Left hindlimb (tissue), 1 donor: Measurements from ENCODE around the gene GSN.

Experiments
- DNase-seq: peaks from one replicate; pipeline ENCODE4 v3.0.0-alpha.2; 2018

Gene GSN

DNA sequence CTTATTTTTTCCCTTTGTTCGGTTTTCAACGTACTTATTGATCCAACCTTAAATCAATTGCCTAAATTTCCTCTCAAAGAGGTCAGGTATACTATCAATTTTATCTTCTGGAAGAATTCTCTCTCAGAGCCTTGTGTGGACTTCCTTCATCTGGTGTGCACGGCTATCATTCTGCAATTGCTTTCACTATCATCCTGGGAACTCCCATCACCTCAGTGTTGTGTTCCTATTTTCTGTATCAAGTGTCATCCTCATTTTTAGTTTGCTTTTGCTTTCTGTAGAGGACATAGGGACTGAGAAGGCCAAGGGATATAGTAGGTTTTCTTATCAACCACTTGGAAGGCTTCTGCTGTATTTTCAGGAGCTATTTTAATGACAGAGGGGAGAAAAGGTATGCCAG is 90.8 kb downstream of the GSN start:
- DNase-seq: no peak

DNA sequence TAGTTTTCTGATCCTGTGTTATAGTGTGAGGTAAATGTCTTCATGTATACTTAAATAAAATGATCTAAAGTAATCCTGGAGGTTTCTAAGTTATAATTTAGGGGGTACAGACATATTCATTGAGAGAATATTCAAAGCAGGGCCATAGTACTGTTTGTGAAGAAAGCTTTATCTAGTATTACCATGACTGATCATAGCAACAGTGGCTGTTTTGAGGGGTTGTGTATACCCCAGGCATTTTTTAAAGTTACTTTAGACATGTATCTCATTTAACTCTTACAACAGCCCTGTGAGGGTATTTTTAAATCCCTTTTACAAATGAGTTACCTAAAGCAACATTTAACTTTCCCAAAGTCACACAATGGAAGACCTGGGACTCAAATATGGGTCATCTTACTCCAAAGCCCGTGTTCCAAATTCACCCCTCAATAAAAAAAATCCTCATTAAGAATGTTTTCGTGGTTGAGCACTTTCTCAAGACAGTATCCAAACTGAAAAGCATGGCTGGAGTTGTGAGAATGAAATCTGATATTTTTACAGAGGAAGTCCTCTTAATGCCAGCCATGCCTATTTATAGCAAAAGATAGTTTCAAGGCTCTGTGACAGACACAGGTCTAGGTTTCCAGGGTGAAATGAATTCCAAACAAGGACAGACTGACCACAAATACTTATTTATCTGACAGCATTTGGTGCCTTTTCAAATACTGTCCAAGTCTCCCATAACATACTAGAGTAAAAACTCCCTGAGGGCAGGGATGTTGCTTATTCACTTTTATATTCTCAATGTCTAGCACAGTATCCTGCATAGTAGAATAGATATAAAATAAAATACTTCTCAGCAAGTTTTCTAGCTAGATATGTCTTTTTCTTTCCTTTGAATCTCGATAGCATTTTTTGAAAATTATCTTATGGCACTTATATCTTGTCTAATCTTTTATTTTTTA is 91.7 kb downstream of the GSN start:
- no peak for DNase-seq

DNA sequence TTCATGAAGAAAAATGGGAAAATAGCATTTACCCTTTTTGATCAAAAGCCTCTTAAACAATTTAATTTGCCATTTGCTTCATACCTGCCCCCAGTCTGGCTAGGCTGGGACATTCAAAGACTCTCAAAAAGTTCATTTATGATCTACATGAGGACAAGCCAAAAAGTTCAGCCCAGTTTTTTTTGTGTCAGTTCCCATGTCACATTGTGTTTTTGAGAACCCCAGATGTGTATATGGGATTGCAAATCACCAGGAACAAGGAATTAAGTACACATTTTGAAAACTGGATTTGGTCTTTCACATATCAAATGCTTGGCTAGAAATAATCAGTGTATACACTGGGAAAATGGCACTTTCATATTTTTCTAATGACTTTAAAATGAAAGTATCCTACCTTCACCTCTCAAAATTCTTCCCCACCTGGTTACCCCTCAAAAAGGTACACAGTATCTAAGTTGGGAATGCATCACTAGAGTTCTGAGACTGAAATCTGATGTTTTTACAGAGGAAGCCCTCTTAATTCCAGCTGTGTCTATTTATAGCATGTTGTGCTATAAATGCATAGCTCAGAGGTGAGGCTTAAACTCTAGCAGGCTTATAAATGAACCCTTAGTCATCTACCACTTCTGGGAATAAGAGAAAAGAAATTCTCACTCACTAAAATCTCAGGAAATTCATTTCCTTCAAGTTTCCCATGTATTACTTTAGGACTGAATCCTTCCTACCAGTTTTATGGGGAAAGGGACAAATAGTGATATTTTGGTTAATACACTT is 92.8 kb downstream of the GSN start:
- DNase-seq: no peak

DNA sequence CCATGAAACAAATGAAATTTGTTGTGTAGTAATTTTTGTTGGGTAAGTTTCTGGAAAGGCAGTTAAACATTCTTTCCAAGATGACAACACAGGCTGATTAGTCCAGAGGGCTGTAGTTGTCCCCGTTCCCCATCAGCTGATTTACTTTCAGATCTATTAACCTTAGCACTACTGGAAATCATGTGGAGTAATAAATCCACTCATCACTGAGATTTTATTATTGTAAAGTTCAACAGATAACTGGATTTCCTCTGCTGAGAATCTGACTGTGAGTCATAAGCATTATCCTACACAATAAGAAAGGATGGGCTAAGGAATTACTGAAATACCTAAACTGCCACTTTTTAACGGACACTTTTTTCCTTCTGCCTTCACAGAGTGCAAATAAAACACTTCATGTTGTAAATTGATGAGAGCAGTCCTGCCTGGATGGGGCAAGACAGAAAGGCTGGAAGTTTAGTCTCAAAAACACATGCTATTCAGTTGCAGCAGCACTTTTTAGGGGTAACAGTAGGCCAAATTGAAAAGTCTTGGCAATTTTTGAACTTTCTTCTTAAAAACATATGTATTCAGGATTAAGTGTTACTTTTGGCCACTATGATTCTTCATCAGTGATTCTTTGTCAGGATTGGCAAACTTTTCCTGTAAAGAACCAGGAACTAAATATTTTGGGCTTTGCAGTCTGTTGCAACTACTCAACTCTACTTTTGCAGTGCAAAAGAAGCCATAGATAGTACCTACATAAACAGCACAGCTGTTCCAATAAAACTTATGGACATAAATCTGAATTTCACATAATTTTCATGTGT is 95.1 kb downstream of the GSN start:
- no peak for DNase-seq

DNA sequence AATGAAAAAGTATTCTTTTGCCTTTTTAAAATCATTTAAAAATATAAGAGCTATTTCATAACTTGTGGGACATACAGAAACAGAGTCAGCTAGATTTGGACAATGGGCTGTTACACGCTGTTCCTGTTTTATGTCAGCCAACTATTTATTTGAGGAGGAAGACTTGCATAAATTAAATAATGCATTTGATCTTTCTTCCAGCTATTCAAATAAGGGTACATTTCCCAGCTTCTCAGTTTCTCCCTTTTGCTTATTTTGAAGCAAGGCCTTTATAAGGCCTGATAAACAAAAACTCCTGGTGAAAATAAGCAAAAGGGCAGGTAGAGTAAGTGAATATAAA is 95.6 kb downstream of the GSN start:
- no peak for DNase-seq

DNA sequence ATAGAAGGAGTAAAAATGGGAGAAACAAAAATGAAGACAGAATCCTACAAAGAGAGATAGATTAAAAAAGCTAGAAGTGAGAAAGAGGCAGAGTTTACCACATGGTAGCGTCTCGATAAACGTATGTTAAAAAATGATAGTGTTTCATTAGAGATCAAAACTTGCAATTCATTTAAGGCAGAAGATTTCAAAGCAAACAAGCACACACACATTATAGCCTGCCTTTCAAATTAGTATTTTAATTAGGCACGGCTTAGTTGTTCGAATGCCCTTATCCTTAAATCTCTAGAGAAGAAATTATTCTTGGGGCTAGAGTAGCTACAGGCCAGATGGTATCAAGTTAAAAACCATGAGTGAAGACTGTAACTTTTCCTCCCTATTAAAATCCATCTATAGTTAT is 96.1 kb downstream of the GSN start:
- DNase-seq: no peak

DNA sequence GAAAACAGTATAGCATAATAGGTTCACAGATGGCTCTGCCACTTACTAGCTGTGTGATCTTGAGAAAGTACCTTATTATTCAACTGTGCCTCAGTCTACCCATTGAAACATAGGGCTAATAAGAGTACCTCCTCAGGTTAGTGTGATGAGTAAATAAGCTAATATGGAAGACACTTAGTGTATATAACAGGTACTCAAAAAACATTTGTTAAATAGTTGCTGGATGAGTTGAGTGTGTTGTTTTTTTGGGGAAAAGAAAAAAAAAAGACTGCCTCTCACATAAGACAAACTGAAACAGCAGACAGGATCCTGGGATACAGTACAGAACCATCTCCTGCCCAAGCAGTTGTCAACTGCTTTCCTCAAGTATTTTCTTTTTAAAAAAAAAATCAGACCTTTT is 96.9 kb downstream of the GSN start:
- DNase-seq: no peak

DNA sequence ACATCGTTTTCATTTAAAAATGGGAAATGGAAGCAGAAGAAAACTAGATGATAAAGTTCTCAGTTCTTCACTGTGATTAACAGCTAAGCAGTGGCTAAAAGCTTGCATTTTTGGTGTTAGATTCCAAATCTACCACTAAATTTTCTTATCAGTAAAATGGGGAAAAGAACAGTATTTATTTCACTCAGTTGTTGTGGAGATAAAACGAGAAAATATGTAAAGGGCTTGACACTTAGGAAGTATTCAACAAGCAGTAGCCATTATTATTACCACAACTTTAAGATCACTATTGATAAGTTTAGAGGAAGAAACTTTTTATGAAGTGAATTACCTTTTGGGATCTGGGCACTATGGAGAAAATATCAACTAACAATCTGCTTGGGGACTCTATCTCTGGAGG is 97.6 kb downstream of the GSN start:
- DNase-seq: no peak

DNA sequence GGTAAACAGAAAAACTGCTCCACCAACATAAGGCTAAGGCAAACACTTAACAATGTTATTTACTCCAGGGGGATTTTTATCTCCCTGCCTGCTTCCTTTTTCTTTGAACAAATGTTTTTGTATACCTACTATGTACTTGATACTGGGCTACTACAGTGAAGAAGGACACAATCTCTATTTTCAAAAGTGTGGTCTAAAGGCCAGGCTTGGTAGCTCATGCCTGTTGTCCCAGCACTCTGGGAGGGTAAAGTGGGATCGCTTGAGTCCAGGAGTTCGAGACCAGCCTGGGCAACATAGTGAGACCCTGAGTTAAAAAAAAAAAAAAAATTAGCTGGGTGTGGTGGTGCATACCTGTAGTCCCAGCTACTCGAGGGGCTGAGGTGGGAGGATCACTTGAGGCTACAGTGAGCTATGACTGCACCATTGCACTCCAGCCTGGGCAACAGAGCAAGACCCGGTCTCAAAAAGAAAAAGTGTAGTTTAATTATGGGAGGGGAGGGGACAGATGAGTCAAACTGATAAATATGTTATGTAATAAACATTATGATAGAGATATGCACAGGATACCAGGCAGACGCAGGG is 98.7 kb downstream of the GSN start:
- DNase-seq: no peak

GRCh38 chr9:121367306-121368137 is 99.6 kb downstream of the GSN start:
- no peak for DNase-seq

DNA sequence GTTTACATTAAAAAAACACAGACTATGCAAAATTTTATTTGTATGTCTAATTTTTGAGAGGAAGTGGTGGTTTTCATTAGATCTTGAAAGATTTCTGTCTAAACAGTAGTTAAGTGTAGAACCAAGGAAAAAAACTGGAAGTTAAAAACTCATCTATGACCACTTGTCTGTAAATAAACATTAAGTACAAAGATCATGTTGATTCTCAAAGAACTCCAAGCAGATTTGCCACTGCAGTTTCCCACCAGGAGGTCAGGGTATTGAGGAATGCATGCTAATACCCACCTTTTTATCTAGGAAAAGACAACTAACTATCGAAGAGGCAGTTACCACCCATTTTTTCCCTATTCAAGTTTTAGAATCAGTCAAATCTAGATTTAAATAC is 100.2 kb downstream of the GSN start:
- DNase-seq: no peak

DNA sequence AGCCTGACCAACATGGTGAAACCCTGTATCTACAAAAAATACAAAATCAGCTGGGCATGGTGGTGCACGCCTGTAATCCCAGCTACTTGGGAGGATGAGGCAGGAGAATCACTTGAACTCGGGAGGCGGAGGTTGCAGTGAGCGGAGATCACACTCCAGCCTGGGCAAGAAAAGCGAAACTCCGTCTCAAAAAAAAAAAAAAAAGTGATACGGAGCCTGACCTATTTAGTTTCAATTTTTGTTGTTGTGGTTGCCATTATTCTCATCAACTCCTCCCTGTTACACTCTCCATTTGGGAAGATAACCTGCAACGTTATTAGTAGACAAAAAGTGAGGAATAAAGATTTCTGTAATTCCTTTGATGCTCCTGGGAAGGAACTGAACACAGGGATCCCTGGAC is 100.8 kb downstream of the GSN start:
- no peak for DNase-seq

DNA sequence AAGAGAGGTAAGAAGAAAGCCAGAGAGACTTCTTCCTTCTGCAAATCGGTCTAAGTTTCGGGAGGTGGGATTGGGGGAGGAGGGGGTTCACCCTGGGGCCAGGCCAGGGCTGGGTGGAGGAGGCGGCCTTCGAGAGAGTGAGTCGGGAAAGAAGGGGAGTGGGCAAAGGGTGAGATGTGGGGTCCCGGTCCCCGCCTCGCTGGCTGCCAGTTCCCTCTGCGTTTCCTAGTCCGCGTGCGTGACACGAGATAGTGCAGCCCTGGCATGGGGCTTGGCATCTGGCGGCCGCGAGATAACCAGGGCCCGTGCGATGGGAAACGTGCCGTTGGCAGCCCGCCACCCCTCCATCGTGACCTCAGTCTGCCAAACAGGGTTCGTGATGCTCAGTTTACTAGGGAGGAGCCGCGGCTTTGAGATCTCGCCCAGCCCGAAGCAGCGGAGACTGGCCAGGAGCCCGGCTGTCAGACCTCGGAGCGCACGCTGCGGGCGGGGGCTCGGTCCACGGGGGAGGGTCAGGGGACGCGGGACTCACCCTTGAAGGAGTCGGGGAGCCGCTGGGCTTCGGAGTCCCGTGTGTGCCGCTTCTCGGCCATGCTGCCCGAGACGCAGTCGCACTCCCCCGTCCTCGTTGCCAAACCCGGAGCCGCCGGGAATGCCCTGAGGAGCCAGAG is 101.8 kb downstream of the GSN start, which contains the start of gene STOM:
Gene STOM, minus strand, starts transcription at position 656 of the 671 bp plus-strand sequence. Its CDS starts 63 bp downstream, at position 593.
- no peak for DNase-seq

GRCh38 chr9:121371495-121372061 is 103.6 kb downstream of the GSN start:
- no peak for DNase-seq

DNA sequence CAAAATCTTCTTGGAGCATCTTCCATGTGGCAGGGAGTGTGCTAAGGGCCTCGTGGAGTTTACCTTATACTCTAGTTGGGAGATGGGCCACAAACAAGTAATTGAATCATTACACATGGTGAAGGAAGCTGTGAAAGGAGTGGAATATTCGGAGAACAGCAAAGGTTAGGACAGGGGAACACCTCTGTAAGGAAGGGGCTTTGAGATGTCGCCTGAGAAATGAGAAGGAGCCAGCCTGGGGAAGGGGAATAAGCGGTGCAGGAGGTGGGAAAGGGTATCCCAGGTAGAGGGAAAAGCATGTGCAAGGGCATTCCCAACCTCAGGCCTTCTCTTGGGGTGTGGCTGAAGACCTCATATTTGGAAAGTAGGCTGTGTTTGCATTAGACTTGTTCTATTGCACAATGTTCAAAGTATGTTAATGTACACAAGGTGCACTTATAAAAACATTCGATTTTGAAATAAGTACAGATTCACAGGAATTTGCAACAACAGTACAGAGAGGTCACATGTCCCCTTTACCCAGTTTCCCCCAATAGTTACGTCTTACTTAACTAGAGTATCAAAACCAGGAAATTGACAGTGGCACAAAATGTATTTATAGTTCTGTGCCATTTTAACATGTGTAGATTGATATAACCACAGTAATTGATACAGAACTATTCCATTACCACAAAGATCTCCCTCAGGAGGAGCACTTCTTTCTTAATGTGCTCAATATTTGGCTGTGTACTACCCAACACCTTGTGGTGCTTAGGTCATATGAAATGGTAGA is 104.5 kb downstream of the GSN start:
- no peak for DNase-seq

GRCh38 chr9:121373011-121373729 is 105.2 kb downstream of the GSN start:
- no peak for DNase-seq

GRCh38 chr9:121376214-121376830 is 108.4 kb downstream of the GSN start:
- DNase-seq: no peak

GRCh38 chr9:121380846-121381245 is 112.9 kb downstream of the GSN start:
- DNase-seq: no peak
